Activated T-helper 17 cell treated with anti-CD3 and anti-CD28 coated beads, Interleukin-2, amount 50 U/mL, for 72 hours (primary cell): ENCODE results near the gene CA10. TPM values are rescaled to one million over a fixed set of nuclear protein-coding genes. Genes with fewer than 3 reads are reported as not detected.

Experiments used
- ATAC-seq: fragments of 150-1000 bp; cut with Tn5 transposase; replicated peaks from 2 replicates; pipeline ENCODE4 v1.10.0; 2021; ENCODE audit warnings: mild to moderate bottlenecking, moderate library complexity
- H3K27ac Mint-ChIP-seq: one replicate; pipeline ENCODE4 v1.8.0; 2022; ENCODE audit warnings: mixed read lengths
- H3K27me3 Mint-ChIP-seq: one replicate; pipeline ENCODE4 v1.8.0; 2022; ENCODE audit warnings: mixed read lengths
- H3K36me3 Mint-ChIP-seq: one replicate; pipeline ENCODE4 v1.8.0; 2022; ENCODE audit warnings: low read depth, mild to moderate bottlenecking, mixed read lengths
- H3K4me1 Mint-ChIP-seq: one replicate; pipeline ENCODE4 v1.8.0; 2022; ENCODE audit warnings: mixed read lengths
- H3K4me3 Mint-ChIP-seq: one replicate; pipeline ENCODE4 v1.8.0; 2022; ENCODE audit warnings: mild to moderate bottlenecking, mixed read lengths
- H3K9me3 Mint-ChIP-seq: one replicate; pipeline ENCODE4 v1.8.0; 2022; ENCODE audit warnings: mixed read lengths
- total RNA-seq, 2 donors: library from RNA; stranded (reverse); gene quantifications; one replicate each; pipeline ENCODE4 v1.2.3, GENCODE V29; 2022

The CA10 gene
- total RNA-seq, 2 donors from 2014 or later = 0.56 TPM; not detected in 1

GRCh38 chr17:51739245-51739886 is 419.1 kb downstream of the CA10 start:
- no peak overlapping the region for H3K27ac Mint-ChIP-seq
- ATAC-seq = no peak
- H3K4me1 Mint-ChIP-seq = no peaks in the 10 kb centered on the region
- peaks cover 3% of the 10 kb centered on the region for H3K9me3 Mint-ChIP-seq
- H3K36me3 Mint-ChIP-seq = no peaks in the 10 kb centered on the region
- no peak overlapping the region for H3K4me3 Mint-ChIP-seq
- peaks cover 3% of the 10 kb centered on the region for H3K27me3 Mint-ChIP-seq

- no peak overlapping the region for H3K4me3 Mint-ChIP-seq
Observed at GRCh38 chr17:51736356-51736755, 422.2 kb downstream of the CA10 start.

GRCh38 chr17:51734976-51735375 is 423.5 kb downstream of the CA10 start:
- Mint-ChIP-seq H3K9me3 (no peaks in the 10 kb centered on the region), H3K27me3 (peaks cover 11% of the 10 kb centered on the region), H3K27ac (no peak overlapping the region), H3K36me3 (no peaks in the 10 kb centered on the region), H3K4me3 (no peak overlapping the region), H3K4me1 (no peaks in the 10 kb centered on the region)
- no peak for ATAC-seq

More at GRCh38 chr17:51736356-51736755, 422.2 kb downstream of the CA10 start:
- peaks cover 10% of the 10 kb centered on the region for H3K27me3 Mint-ChIP-seq
- no peak overlapping the region for H3K27ac Mint-ChIP-seq
- H3K4me1 Mint-ChIP-seq = no peaks in the 10 kb centered on the region
- no peaks in the 10 kb centered on the region for H3K36me3 Mint-ChIP-seq
- H3K9me3 Mint-ChIP-seq = peaks cover 3% of the 10 kb centered on the region
- ATAC-seq = no peak

- Mint-ChIP-seq H3K4me3 (no peak overlapping the region), H3K9me3 (no peaks in the 10 kb centered on the region), H3K36me3 (no peaks in the 10 kb centered on the region), H3K4me1 (no peaks in the 10 kb centered on the region), H3K27ac (no peak overlapping the region), H3K27me3 (peaks cover 12% of the 10 kb centered on the region)
- ATAC-seq = no peak
Observed at GRCh38 chr17:51734462-51734861, 424.1 kb downstream of the CA10 start.

- Mint-ChIP-seq H3K4me1 (no peaks in the 10 kb centered on the region), H3K27me3 (peaks cover 19% of the 10 kb centered on the region), H3K9me3 (no peaks in the 10 kb centered on the region), H3K4me3 (no peak overlapping the region), H3K36me3 (no peaks in the 10 kb centered on the region), H3K27ac (no peak overlapping the region)
- no peak for ATAC-seq
Observed at GRCh38 chr17:51733166-51733565, 425.3 kb downstream of the CA10 start.

- Mint-ChIP-seq H3K27me3 (peaks cover 19% of the 10 kb centered on the region), H3K27ac (no peak overlapping the region), H3K4me3 (no peak overlapping the region), H3K36me3 (no peaks in the 10 kb centered on the region), H3K4me1 (no peaks in the 10 kb centered on the region), H3K9me3 (no peaks in the 10 kb centered on the region)
- ATAC-seq = no peak
Observed at GRCh38 chr17:51731941-51732722, 426.4 kb downstream of the CA10 start.

- Mint-ChIP-seq H3K27me3 (peaks cover 22% of the 10 kb centered on the region), H3K27ac (no peak overlapping the region), H3K36me3 (no peaks in the 10 kb centered on the region), H3K4me3 (no peak overlapping the region), H3K9me3 (no peaks in the 10 kb centered on the region), H3K4me1 (no peaks in the 10 kb centered on the region)
- ATAC-seq = no peak
Observed at GRCh38 chr17:51730303-51731050, 428.0 kb downstream of the CA10 start.

GRCh38 chr17:51725185-51725584 is 433.3 kb downstream of the CA10 start:
- Mint-ChIP-seq H3K36me3 (no peaks in the 10 kb centered on the region), H3K9me3 (no peaks in the 10 kb centered on the region), H3K27ac (no peak overlapping the region), H3K4me1 (no peaks in the 10 kb centered on the region), H3K27me3 (peaks cover 12% of the 10 kb centered on the region), H3K4me3 (no peak overlapping the region)
- ATAC-seq = no peak

- Mint-ChIP-seq H3K4me3 (no peak overlapping the region), H3K4me1 (no peaks in the 10 kb centered on the region), H3K27ac (no peak overlapping the region), H3K27me3 (peaks cover 8% of the 10 kb centered on the region), H3K9me3 (no peaks in the 10 kb centered on the region), H3K36me3 (no peaks in the 10 kb centered on the region)
- ATAC-seq = no peak
Observed at GRCh38 chr17:51724043-51724580, 434.4 kb downstream of the CA10 start.

- no peaks in the 10 kb centered on the region for H3K4me1 Mint-ChIP-seq
Observed at GRCh38 chr17:51722994-51723393, 435.5 kb downstream of the CA10 start.

GRCh38 chr17:51721730-51722129 is 436.8 kb downstream of the CA10 start:
- Mint-ChIP-seq H3K36me3 (no peaks in the 10 kb centered on the region), H3K27ac (no peak overlapping the region), H3K4me1 (no peaks in the 10 kb centered on the region), H3K27me3 (no peaks in the 10 kb centered on the region), H3K9me3 (no peaks in the 10 kb centered on the region), H3K4me3 (no peak overlapping the region)
- ATAC-seq = no peak

More at GRCh38 chr17:51722994-51723393, 435.5 kb downstream of the CA10 start:
- H3K4me3 Mint-ChIP-seq = no peak overlapping the region
- ATAC-seq = no peak
- no peak overlapping the region for H3K27ac Mint-ChIP-seq
- no peaks in the 10 kb centered on the region for H3K36me3 Mint-ChIP-seq
- H3K9me3 Mint-ChIP-seq = no peaks in the 10 kb centered on the region
- H3K27me3 Mint-ChIP-seq = peaks cover 2% of the 10 kb centered on the region

GRCh38 chr17:51720439-51720838 is 438.1 kb downstream of the CA10 start:
- Mint-ChIP-seq H3K36me3 (no peaks in the 10 kb centered on the region), H3K4me3 (no peak overlapping the region), H3K9me3 (no peaks in the 10 kb centered on the region), H3K4me1 (no peaks in the 10 kb centered on the region), H3K27me3 (no peaks in the 10 kb centered on the region), H3K27ac (no peak overlapping the region)
- ATAC-seq = no peak

GRCh38 chr17:51718983-51719382 is 439.5 kb downstream of the CA10 start:
- Mint-ChIP-seq H3K9me3 (no peaks in the 10 kb centered on the region), H3K4me1 (no peaks in the 10 kb centered on the region), H3K27ac (no peak overlapping the region), H3K4me3 (no peak overlapping the region), H3K27me3 (peaks cover 6% of the 10 kb centered on the region), H3K36me3 (no peaks in the 10 kb centered on the region)
- ATAC-seq = no peak

- no peak for ATAC-seq
- Mint-ChIP-seq H3K9me3 (no peaks in the 10 kb centered on the region), H3K4me3 (no peak overlapping the region), H3K4me1 (no peaks in the 10 kb centered on the region), H3K36me3 (no peaks in the 10 kb centered on the region), H3K27ac (no peak overlapping the region), H3K27me3 (peaks cover 36% of the 10 kb centered on the region)
Observed at GRCh38 chr17:51711581-51711980, 446.9 kb downstream of the CA10 start.
